HL-60 (cell line): Measurements from ENCODE around the gene MYCBPAP.

Experiments used
- POLR2AphosphoS5 ChIP-seq: IDR thresholded peaks from 2 replicates; pipeline ENCODE4 v1.6.1; 2012; ENCODE audit warnings: low read depth
- TF ChIP-seq, protein P1 (sequence below): IDR thresholded peaks from one replicate; pipeline ENCODE4 v1.5.1; 2011; ENCODE audit warnings: low read length, control low read depth, inconsistent platforms; ENCODE audit not compliant: insufficient read depth
- TF ChIP-seq, protein P2 (sequence below): IDR thresholded peaks from 2 replicates; pipeline ENCODE4 v1.6.1; 2012; ENCODE audit warnings: low read depth; ENCODE audit not compliant: insufficient replicate concordance

DNA sequence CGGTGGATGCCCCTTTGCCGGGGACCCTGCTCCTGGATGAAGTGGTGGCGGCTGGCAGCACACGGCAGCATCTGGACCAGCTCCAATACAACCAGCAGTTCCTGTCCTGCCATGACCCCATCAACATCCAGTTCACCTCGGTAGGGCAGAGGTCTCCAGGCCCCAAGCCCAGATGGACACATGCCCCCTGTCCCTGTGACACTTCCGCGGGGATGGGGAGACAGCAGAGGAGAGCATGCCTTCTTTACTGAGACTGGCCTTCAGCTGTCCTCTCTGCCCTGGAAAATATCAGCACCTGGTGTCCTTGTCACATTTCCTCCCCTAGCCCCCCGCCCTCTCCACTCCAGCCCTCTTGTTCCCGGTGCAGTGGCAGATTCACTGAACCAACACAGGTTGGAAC, 45.8 kb upstream of the MYCBPAP start:
- TF ChIP-seq, protein P1, sequence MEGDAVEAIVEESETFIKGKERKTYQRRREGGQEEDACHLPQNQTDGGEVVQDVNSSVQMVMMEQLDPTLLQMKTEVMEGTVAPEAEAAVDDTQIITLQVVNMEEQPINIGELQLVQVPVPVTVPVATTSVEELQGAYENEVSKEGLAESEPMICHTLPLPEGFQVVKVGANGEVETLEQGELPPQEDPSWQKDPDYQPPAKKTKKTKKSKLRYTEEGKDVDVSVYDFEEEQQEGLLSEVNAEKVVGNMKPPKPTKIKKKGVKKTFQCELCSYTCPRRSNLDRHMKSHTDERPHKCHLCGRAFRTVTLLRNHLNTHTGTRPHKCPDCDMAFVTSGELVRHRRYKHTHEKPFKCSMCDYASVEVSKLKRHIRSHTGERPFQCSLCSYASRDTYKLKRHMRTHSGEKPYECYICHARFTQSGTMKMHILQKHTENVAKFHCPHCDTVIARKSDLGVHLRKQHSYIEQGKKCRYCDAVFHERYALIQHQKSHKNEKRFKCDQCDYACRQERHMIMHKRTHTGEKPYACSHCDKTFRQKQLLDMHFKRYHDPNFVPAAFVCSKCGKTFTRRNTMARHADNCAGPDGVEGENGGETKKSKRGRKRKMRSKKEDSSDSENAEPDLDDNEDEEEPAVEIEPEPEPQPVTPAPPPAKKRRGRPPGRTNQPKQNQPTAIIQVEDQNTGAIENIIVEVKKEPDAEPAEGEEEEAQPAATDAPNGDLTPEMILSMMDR = no peak
- TF ChIP-seq, protein P2, sequence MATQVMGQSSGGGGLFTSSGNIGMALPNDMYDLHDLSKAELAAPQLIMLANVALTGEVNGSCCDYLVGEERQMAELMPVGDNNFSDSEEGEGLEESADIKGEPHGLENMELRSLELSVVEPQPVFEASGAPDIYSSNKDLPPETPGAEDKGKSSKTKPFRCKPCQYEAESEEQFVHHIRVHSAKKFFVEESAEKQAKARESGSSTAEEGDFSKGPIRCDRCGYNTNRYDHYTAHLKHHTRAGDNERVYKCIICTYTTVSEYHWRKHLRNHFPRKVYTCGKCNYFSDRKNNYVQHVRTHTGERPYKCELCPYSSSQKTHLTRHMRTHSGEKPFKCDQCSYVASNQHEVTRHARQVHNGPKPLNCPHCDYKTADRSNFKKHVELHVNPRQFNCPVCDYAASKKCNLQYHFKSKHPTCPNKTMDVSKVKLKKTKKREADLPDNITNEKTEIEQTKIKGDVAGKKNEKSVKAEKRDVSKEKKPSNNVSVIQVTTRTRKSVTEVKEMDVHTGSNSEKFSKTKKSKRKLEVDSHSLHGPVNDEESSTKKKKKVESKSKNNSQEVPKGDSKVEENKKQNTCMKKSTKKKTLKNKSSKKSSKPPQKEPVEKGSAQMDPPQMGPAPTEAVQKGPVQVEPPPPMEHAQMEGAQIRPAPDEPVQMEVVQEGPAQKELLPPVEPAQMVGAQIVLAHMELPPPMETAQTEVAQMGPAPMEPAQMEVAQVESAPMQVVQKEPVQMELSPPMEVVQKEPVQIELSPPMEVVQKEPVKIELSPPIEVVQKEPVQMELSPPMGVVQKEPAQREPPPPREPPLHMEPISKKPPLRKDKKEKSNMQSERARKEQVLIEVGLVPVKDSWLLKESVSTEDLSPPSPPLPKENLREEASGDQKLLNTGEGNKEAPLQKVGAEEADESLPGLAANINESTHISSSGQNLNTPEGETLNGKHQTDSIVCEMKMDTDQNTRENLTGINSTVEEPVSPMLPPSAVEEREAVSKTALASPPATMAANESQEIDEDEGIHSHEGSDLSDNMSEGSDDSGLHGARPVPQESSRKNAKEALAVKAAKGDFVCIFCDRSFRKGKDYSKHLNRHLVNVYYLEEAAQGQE = no peak
- no peak for TF ChIP-seq POLR2AphosphoS5
